ENCODE measurements around the gene VSIG10L2.

DNA sequence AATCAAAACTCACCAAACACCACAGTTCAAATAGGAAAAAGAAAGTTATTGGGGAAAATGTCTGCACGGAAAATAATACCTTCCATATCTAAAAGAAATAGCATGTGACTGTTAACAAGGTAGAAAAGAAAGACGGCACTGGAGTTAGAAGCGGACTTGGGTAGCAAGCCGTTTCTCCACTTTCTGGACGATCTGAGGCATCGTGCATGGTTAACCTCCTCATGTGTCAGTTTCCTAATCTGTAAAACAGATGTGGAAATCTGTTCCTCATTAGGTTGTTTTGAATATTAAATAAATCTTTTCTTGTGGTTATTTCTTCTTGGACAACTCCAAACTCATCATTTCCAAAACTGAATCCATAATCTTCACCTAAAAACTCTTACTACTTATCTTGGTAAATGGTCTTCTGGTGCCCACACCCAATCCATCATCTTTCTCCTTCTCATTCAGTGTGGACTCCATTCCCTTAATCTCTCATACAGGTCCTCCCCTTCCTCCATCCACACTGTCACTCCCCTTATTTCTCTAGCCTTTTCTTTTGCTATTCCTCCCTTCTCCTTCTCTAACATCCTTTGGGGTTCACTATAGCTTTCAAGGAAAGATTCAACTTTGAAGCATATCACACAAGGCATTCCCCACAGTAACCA, 53.5 kb downstream of the VSIG10L2 start:
- TF ChIP-seq, protein P1, sequence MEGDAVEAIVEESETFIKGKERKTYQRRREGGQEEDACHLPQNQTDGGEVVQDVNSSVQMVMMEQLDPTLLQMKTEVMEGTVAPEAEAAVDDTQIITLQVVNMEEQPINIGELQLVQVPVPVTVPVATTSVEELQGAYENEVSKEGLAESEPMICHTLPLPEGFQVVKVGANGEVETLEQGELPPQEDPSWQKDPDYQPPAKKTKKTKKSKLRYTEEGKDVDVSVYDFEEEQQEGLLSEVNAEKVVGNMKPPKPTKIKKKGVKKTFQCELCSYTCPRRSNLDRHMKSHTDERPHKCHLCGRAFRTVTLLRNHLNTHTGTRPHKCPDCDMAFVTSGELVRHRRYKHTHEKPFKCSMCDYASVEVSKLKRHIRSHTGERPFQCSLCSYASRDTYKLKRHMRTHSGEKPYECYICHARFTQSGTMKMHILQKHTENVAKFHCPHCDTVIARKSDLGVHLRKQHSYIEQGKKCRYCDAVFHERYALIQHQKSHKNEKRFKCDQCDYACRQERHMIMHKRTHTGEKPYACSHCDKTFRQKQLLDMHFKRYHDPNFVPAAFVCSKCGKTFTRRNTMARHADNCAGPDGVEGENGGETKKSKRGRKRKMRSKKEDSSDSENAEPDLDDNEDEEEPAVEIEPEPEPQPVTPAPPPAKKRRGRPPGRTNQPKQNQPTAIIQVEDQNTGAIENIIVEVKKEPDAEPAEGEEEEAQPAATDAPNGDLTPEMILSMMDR (IDR thresholded peaks at IDR 0.05), result no peak
- TF ChIP-seq POLR2A (IDR thresholded peaks at IDR 0.05), result no peak
